ENCODE data around the gene PRKAG1.

PRKAG1 gene

GRCh38 chr12:48952691-48953090 is 65.9 kb downstream of the PRKAG1 start:
- no peaks in the 10 kb centered on the region; the same call in 1 of the 2 replicates for H3K4me1 ChIP-seq (ENCODE audit: control insufficient read depth, insufficient read depth, low read length)
- H3K27ac ChIP-seq (ENCODE audit: low read length), result no peak overlapping the region
- H3K4me3 ChIP-seq (ENCODE audit: low read length), result no peak overlapping the region
- no peaks in the 10 kb centered on the region for H3K27me3 ChIP-seq (ENCODE audit: control insufficient read depth, insufficient read depth, low read length)
- DNase-seq (ENCODE audit: low read depth, low spot score), result no peak
- WGBS (ENCODE audit: insufficient coverage, insufficient read length), result no CpG with 5 or more reads among the region's 4 CpGs
- no peaks in the 10 kb centered on the region for H3K9me3 ChIP-seq (ENCODE audit: control insufficient read depth, insufficient read depth, low read length)
- peaks cover 6% of the 10 kb centered on the region; the same call in 1 of the 2 replicates for H3K36me3 ChIP-seq (ENCODE audit: control insufficient read depth, insufficient read depth, low read length)
